ENCODE data around the gene VPS13A.
"Not testable (repeated sequence)": the region's sequence is repeated elsewhere in the genome, so short reads cannot be mapped to it uniquely, and the experiment has no call there.

DNA sequence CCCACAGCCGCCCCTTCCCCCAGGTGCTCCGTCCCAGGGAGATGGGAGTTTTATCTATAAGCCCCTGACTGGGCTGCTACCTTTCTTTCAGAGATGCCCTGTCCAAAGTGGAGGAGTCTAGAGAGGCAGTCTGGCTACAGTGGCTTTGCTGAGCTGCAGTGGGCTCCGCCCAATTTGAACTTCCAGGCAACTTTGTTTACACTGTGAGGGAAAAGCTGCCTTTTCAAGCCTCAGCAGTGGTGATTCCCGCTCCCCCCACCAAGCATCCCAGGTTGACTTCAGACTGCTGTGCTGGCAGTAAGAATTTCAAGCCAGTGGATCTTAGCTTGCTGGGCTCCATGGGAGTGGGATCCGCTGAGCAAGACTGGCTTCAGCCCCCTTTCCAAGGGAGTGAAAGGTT is 90.4 kb downstream of the VPS13A start:
- TF ChIP-seq, protein P1, sequence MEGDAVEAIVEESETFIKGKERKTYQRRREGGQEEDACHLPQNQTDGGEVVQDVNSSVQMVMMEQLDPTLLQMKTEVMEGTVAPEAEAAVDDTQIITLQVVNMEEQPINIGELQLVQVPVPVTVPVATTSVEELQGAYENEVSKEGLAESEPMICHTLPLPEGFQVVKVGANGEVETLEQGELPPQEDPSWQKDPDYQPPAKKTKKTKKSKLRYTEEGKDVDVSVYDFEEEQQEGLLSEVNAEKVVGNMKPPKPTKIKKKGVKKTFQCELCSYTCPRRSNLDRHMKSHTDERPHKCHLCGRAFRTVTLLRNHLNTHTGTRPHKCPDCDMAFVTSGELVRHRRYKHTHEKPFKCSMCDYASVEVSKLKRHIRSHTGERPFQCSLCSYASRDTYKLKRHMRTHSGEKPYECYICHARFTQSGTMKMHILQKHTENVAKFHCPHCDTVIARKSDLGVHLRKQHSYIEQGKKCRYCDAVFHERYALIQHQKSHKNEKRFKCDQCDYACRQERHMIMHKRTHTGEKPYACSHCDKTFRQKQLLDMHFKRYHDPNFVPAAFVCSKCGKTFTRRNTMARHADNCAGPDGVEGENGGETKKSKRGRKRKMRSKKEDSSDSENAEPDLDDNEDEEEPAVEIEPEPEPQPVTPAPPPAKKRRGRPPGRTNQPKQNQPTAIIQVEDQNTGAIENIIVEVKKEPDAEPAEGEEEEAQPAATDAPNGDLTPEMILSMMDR (IDR thresholded peaks at IDR 0.05), result not testable (repeated sequence)
- not testable (repeated sequence) for TF ChIP-seq POLR2A (IDR thresholded peaks at IDR 0.05)
